CD4-positive, alpha-beta T cell treated with Interleukin-6 for 4 hours (primary cell): ENCODE measurements around the gene CROCC.

ENCODE experiments used
- DNase-seq: peaks from one replicate; pipeline ENCODE4 v3.0.0-alpha.2; 2020; ENCODE audit warnings: mixed read lengths

CROCC gene

DNA sequence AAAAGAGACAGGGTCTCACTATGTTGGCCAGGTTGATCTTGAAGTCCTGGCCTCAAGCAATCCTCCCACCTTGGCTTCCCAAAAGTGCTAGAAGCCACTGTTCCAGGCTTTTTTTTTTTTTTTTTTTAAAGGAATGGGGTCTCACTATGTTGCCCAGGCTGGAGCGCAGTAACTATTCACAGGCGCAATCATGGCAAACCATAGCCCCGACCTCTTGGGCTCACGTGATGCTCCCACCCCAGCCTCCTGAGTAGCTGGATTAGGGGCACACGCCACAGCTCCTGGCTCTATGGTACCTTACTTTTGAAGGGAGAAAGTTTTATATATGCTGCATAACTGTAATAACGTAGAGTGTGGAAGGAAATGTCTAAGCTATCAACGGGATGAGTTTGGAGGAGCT lies 95.7 kb downstream of the CROCC start:
- DNase-seq, result no peak

DNA sequence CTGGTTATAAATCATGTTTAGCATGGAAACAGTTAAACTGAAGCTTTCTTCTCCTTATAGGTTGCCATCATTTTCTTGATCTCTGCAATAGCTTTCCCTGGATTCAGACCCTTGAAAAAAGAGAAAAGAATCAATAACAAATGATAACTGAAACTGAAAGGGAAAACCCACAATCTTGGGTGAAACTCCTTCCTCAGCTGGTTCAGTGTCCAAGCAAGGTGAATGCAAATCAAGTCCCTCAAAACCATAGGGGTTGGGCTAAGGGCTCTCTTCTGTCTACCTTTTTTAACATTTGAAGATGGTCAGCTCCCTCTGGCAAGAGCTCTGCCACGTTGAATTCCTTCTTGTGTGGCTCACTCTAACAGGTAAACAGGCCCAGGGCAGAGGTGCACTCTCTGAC lies 97.1 kb downstream of the CROCC start:
- DNase-seq, result no peak

DNA sequence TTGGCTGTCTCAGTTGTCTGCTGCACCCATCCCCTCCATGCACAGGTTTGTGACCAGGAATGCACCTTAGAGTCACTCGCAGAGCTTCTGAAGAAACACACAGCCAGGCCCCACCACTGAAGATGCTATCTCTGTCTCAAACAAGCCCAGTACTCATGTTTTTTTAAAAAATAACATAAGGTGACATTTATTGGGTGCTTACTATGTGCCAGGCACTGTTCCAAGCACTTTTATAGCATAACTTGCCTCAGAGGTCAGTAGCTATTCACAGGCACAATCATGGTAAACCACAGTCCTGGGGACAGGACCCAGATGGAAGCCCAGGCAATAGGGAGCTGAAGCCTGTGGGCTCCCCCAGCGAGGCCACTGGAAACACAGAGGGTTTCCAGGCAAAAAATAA lies 98.8 kb downstream of the CROCC start:
- DNase-seq, result no peak

DNA sequence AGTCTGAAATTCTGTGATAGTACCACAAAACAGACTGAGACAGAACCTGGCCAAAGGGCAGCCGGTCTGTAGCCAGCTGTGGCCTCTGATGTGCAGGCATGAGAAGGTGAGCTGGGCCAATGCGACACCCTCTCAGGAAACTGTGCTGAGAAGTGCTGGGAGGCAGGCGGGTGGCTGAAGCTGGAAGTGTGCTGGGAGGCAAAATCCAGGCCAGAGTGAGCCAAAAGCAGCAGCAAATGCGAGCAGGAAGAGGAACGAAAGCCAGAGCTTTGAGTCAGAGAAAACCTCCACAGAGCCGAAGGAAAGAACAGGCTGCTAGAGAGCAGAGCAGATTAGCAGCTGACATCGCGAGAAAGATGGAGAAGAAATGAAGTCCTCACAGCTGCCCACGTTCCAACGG lies 100.2 kb downstream of the CROCC start:
- no peak for DNase-seq
